HepG2 (cell line): ENCODE data around the gene ZNF79. TPM values are rescaled to one million over a fixed set of nuclear protein-coding genes. Genes with fewer than 3 reads are reported as not detected.
A peak's percentile ranks its signal among the peaks of the same experiment; 100 is the strongest.

ENCODE experiments used
- ATF2 ChIP-seq: sonication (generic); formaldehyde crosslinking; IDR thresholded peaks from 2 replicates; pipeline ENCODE4 v1.4.0; 2020; ENCODE audit warnings: missing genetic modification reagents
- CEBPB ChIP-seq: IDR thresholded peaks from 2 replicates; pipeline ENCODE4 v1.6.1; 2011; ENCODE audit warnings: low read depth, low read length, improper control_type of control experiment, borderline replicate concordance
- CREBL2 ChIP-seq: sonication (generic); formaldehyde crosslinking; IDR thresholded peaks from 2 replicates; pipeline ENCODE4 v1.8.1; 2023; ENCODE audit warnings: missing genetic modification reagents, mild to moderate bottlenecking, borderline replicate concordance
- EP300 ChIP-seq, 3 experiments: sonication (generic) in 1 of 3; formaldehyde crosslinking in 1 of 3; IDR thresholded peaks; 2 replicates each; pipeline versions ENCODE4 v1.5.1 to v1.6.1; 2011 to 2020; ENCODE audit warnings: low read depth in 2 of 3, low read length in 2 of 3, borderline replicate concordance in 1 of 3, improper control_type of control experiment in 1 of 3, mild to moderate bottlenecking in 1 of 3, missing genetic modification reagents in 1 of 3, moderate library complexity in 1 of 3
- FOXK1 ChIP-seq: sonication (generic); formaldehyde crosslinking; IDR thresholded peaks from 2 replicates; pipeline ENCODE4 v1.4.0; 2020; ENCODE audit warnings: low read depth, missing genetic modification reagents, borderline replicate concordance
- GTF3A ChIP-seq: sonication (generic); formaldehyde crosslinking; conservative IDR thresholded peaks from 2 replicates; pipeline ENCODE4 v1.4.0; 2020; ENCODE audit warnings: mild to moderate bottlenecking, missing genetic modification reagents
- HCFC1 ChIP-seq: fragments of 150-350 bp; IDR thresholded peaks from 2 replicates; pipeline ENCODE4 v1.6.1; 2014; ENCODE audit warnings: low read depth, low read length
- HMGXB4 ChIP-seq, 2 experiments: sonication (generic) in 1 of 2; formaldehyde crosslinking in 1 of 2; IDR thresholded peaks; 2 replicates each; pipeline versions ENCODE4 v1.4.0 to v1.6.1; 2018 to 2020; ENCODE audit warnings: missing genetic modification reagents in 2 of 2, borderline replicate concordance in 1 of 2, low read depth in 1 of 2, mild to moderate bottlenecking in 1 of 2, missing biosample characterization in 1 of 2
- IKZF4 ChIP-seq: sonication (generic); formaldehyde crosslinking; IDR thresholded peaks from 2 replicates; pipeline ENCODE4 v1.5.1; 2020; ENCODE audit warnings: borderline replicate concordance, mild to moderate bottlenecking, low read depth, missing genetic modification reagents; ENCODE audit errors: not compliant biosample characterization
- KDM6A ChIP-seq: IDR thresholded peaks from 2 replicates; pipeline ENCODE4 v1.6.1; 2016; ENCODE audit warnings: low read depth
- PLRG1 ChIP-seq: fragments of 450-650 bp; conservative IDR thresholded peaks from 2 replicates; pipeline ENCODE4 v1.6.1; 2016
- ZBTB7B ChIP-seq: sonication (generic); formaldehyde crosslinking; IDR thresholded peaks from 2 replicates; pipeline ENCODE4 v1.4.0; 2020; ENCODE audit warnings: missing genetic modification reagents
- ZFP37 ChIP-seq: sonication (generic); formaldehyde crosslinking; IDR thresholded peaks from 2 replicates; pipeline ENCODE4 v1.4.0; 2020; ENCODE audit warnings: missing genetic modification reagents, borderline replicate concordance
- ZNF256 ChIP-seq: sonication (generic); formaldehyde crosslinking; conservative IDR thresholded peaks from 2 replicates; pipeline ENCODE4 v1.4.0; 2020; ENCODE audit warnings: missing genetic modification reagents
- ZNF350 ChIP-seq: sonication (generic); formaldehyde crosslinking; IDR thresholded peaks from 2 replicates; pipeline ENCODE4 v1.4.0; 2020; ENCODE audit warnings: mild to moderate bottlenecking, low read depth, missing genetic modification reagents, borderline replicate concordance
- ZNF577 ChIP-seq: sonication (generic); formaldehyde crosslinking; IDR thresholded peaks from 2 replicates; pipeline ENCODE4 v1.4.0; 2020; ENCODE audit warnings: mild to moderate bottlenecking, low read depth, missing genetic modification reagents, borderline replicate concordance
- ZNF646 ChIP-seq: sonication (generic); formaldehyde crosslinking; IDR thresholded peaks from 2 replicates; pipeline ENCODE4 v1.9.0; 2021; ENCODE audit warnings: mild to moderate bottlenecking, missing genetic modification reagents
- polyA plus RNA-seq, 8 experiments: library from polyadenylated mRNA; depleted of rRNA in 3 of 8; stranded (reverse) in 7 of 8; unstranded in 1 of 8; fragments of >200 nt; fragmentation: Illumina TruSeq in 4 of 8; extraction: Trizol in 4 of 8; gene quantifications; 2 replicates each; pipeline versions ENCODE4 v1.2.1 to v1.2.3, GENCODE V29; 2011 to 2016; ENCODE audit warnings: low read depth in 4 of 8, missing spikeins in 1 of 8, mixed read lengths in 1 of 8; ENCODE audit not compliant: insufficient read depth in 1 of 8
- total RNA-seq, 5 experiments: library from RNA; depleted of rRNA; stranded (reverse); fragments of >200 nt; fragmentation: Illumina TruSeq; extraction: Trizol; gene quantifications; 2 replicates each; pipeline ENCODE4 v1.2.3, GENCODE V29; 2016; ENCODE audit warnings: low read depth in 1 of 5

Gene ZNF79
- total and polyA plus RNA-seq, 2 of the 13 experiments (the other 11 are each of a cell fraction or from before 2014, with no cell fraction given), result 3.7 to 8.1 TPM

GRCh38 chr9:127450830-127451607, 26.8 kb downstream of the ZNF79 start, which contains the start of the genes LRSAM1 and RPL12 (continued):
- TF ChIP-seq ZNF646 (no peak), HMGXB4 (CRISPR knock-in tag; IDR thresholded peaks at IDR 0.05; ENCODE audit: borderline replicate concordance in 1 of 2, low read depth in 1 of 2) (peak; percentile 79 to 80; a peak in 3 of 4 replicates), CREBL2 (CRISPR knock-in tag) (no peak), ZNF256 (CRISPR knock-in tag) (0 out of 2 replicates have a peak, but pooled peaks have one; percentile 59), ZFP37 (CRISPR knock-in tag) (peak; percentile 87), KDM6A (CRISPR knock-in tag) (no peak), IKZF4 (CRISPR knock-in tag) (no peak), CEBPB (no peak), ZBTB7B (CRISPR knock-in tag) (peak; percentile 30; the same call in 1 of the 2 replicates), ZNF577 (peak; percentile 87; the same call in 1 of the 2 replicates), ZNF350 (peak; percentile 92), GTF3A (CRISPR knock-in tag) (peak; percentile 97; the same call in 1 of the 2 replicates), ATF2 (peak; percentile 94), EP300 (IDR thresholded peaks at IDR 0.05; ENCODE audit: low read depth in 2 of 2, low read length in 2 of 2) (0 out of 4 replicates have a peak, but pooled peaks have one; percentile 20 to 25), EP300 (CRISPR knock-in tag; IDR thresholded peaks at IDR 0.05; ENCODE audit: borderline replicate concordance) (peak; percentile 14; the same call in 1 of the 2 replicates), PLRG1 (no peak), HCFC1 (peak; percentile 93), FOXK1 (peak; percentile 47; the same call in 1 of the 2 replicates)
